ENCODE measurements around the gene HACD4.
"Not testable (repeated sequence)": the region's sequence is repeated elsewhere in the genome, so short reads cannot be mapped to it uniquely, and the experiment has no call there.

HACD4 gene

GRCh38 chr9:20973246-20973947 lies 58.0 kb downstream of the HACD4 start:
- DNase-seq (ENCODE audit: low spot score), result not testable (repeated sequence)

GRCh38 chr9:20972684-20973083 lies 58.8 kb downstream of the HACD4 start:
- DNase-seq (ENCODE audit: low spot score), result no peak

- no peak for DNase-seq (ENCODE audit: low spot score)
Observed at GRCh38 chr9:20962536-20963225, 68.8 kb downstream of the HACD4 start.

- no peak for DNase-seq (ENCODE audit: low spot score)
Observed at GRCh38 chr9:20950707-20951106, 80.7 kb downstream of the HACD4 start.

Measured in activated CD4-positive, alpha-beta T cell treated with anti-CD3 and anti-CD28 coated beads, Interleukin-2, Interleukin-4, amounts not matched to agents 100 ng/mL and 50 ng/mL, durations not matched to agents 16 hours and 8 hours (primary cell).